ENCODE measurements around the gene ATG9A. TPM values are rescaled to one million over a fixed set of nuclear protein-coding genes. Genes with fewer than 3 reads are reported as not detected.

Gene ATG9A
- total and polyA plus RNA-seq, 9 donors = 22.6 to 46.3 (median 32.6) TPM

DNA sequence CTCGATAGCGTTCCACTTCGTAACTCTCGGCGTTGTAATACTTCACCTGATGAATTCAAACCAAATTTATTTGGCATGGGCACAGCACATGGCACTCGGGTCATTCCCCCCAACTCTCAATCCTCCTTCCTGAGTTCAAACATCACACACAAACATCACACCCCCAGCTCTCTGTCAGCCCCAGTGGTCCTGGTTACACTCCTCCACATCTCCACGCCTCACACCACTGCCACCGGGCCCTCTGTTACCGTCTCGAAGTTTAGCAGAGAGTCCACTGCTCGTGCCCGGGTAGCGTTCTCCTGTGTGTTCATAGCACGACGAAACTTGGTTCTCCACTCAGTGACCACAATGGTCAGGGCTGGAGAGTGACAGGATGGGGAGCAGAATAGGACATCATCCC is 15.3 kb downstream of the ATG9A start:
- intact Hi-C loops (cut with DNase I) = no loop called here
- Histone ChIP-seq H3K27me3 (no peaks in the 10 kb centered on the region), H3K9me3 (no peaks in the 10 kb centered on the region), H3K36me3 (no peaks in the 10 kb centered on the region), H3K4me3 (no peak overlapping the region), H3K27ac (no peak overlapping the region), H3K4me1 (ENCODE audit: insufficient read depth) (no peaks in the 10 kb centered on the region)
- no peak for DNase-seq
- TF ChIP-seq, protein P1, sequence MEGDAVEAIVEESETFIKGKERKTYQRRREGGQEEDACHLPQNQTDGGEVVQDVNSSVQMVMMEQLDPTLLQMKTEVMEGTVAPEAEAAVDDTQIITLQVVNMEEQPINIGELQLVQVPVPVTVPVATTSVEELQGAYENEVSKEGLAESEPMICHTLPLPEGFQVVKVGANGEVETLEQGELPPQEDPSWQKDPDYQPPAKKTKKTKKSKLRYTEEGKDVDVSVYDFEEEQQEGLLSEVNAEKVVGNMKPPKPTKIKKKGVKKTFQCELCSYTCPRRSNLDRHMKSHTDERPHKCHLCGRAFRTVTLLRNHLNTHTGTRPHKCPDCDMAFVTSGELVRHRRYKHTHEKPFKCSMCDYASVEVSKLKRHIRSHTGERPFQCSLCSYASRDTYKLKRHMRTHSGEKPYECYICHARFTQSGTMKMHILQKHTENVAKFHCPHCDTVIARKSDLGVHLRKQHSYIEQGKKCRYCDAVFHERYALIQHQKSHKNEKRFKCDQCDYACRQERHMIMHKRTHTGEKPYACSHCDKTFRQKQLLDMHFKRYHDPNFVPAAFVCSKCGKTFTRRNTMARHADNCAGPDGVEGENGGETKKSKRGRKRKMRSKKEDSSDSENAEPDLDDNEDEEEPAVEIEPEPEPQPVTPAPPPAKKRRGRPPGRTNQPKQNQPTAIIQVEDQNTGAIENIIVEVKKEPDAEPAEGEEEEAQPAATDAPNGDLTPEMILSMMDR (IDR thresholded peaks at IDR 0.05) = no peak
- TF ChIP-seq POLR2A (IDR thresholded peaks at IDR 0.05) (no peak), EP300 (IDR thresholded peaks at IDR 0.05) (no peak)
- WGBS, 3 donors = 92 to 94% (median 93%) methylated on average over 15 of the region's 15 CpGs

DNA sequence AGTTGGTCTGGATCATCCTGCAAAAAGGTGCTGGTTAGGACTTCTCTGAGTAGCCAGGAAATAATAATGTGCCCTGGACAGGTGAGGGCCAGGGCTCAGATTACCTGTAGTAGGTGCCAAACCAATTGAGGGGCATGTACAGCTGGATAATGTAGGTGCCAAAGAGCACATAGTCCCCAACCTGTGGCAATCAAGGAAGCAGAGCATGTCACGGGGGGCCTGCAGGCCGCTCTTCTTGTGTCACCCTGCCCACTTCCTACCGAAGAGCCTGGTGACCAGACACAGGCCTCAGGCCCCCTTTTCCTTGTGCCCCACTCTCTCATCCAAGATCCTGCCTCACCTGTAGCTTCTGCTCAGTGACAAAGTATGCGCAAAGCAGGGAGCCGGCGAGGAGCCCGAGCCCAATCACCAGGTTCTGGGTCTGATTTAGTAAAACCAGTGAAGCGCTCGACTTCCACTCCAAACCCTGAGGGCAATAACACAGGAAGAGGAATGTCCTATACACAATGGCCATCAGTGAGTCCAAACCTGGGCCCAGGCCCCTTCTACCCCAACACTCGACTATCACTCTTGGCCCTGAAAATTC is 15.9 kb downstream of the ATG9A start:
- H3K36me3 ChIP-seq = no peaks in the 10 kb centered on the region
- no peaks in the 10 kb centered on the region for H3K27me3 ChIP-seq
- H3K27ac ChIP-seq = no peak overlapping the region
- H3K9me3 ChIP-seq = no peaks in the 10 kb centered on the region
- DNase-seq = peak in 1 of 5 donors; percentile 15
- no peaks in the 10 kb centered on the region for H3K4me1 ChIP-seq (ENCODE audit: insufficient read depth)
- 91 to 95% (median 94%) methylated on average over 10 of the region's 10 CpGs for WGBS, 3 donors
- TF ChIP-seq EP300 (IDR thresholded peaks at IDR 0.05) = no peak
- TF ChIP-seq, protein P1 (IDR thresholded peaks at IDR 0.05) = no peak
- no peak for TF ChIP-seq POLR2A (IDR thresholded peaks at IDR 0.05)
- intact Hi-C loops (cut with DNase I) = no loop called here
- no peak overlapping the region for H3K4me3 ChIP-seq

DNA sequence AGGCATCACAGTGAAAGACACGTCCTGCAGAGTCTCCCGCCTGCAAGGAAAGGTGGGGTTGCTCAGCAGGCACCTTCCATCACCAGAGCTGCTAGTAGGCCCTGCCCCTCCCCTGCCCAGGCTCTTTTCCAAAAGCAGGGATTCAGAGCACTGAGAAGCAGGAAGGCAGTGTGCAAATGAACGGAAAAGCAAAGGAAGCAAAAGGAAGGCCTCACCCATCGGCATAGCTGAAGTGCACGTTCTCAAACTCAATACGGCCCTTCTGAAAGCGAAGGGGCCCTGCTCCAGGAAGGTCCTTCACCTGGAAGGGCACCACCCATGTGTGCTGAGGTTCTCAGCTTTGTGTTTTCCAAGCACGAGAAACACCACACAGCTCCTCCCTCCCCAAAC is 16.4 kb downstream of the ATG9A start:
- H3K4me1 ChIP-seq (ENCODE audit: insufficient read depth) = peaks cover 1% of the 10 kb centered on the region
- no peak overlapping the region for H3K27ac ChIP-seq
- WGBS, 3 donors = 85 to 89% (median 85%) methylated on average over 8 of the region's 8 CpGs
- no peaks in the 10 kb centered on the region for H3K9me3 ChIP-seq
- H3K27me3 ChIP-seq = no peaks in the 10 kb centered on the region
- intact Hi-C loops (cut with DNase I) = no loop called here
- DNase-seq = peak in 1 of 5 donors; percentile 7
- H3K4me3 ChIP-seq = no peak overlapping the region
- TF ChIP-seq, protein P1 (IDR thresholded peaks at IDR 0.05) = no peak
- no peak for TF ChIP-seq EP300 (IDR thresholded peaks at IDR 0.05)
- no peak for TF ChIP-seq POLR2A (IDR thresholded peaks at IDR 0.05)
- no peaks in the 10 kb centered on the region for H3K36me3 ChIP-seq

DNA sequence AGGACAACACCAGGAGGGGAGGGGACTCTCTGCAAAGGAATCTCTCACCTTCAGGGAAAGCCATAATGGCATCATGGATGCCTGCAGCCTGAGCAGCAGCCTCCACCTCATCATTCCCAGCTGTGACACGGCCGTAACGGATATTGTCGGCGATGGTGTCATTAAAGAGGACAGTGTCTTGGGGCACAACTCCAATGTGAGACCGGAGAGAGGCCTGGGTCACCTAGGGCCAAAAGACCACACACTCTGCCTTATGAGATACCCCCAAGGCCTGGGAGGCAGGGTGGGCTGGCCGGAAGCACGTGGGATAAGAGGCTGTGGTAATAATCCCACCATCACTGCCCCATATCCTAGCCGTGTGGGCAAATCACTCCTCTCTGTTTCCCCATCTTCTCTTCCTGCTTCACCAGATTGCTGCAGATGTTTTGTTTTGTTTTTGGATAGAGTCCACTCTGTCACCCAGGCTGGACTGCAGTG is 18.5 kb downstream of the ATG9A start:
- Histone ChIP-seq H3K27ac (no peak overlapping the region), H3K9me3 (no peaks in the 10 kb centered on the region), H3K27me3 (no peaks in the 10 kb centered on the region), H3K36me3 (no peaks in the 10 kb centered on the region), H3K4me3 (no peak overlapping the region), H3K4me1 (ENCODE audit: insufficient read depth) (peaks cover 4% of the 10 kb centered on the region)
- DNase-seq = peak in 1 of 5 donors; percentile 14
- intact Hi-C loops (cut with DNase I) = no loop called here
- 79 to 86% (median 86%) methylated on average over 9 of the region's 9 CpGs for WGBS, 3 donors
- no peak for TF ChIP-seq POLR2A (IDR thresholded peaks at IDR 0.05)

DNA sequence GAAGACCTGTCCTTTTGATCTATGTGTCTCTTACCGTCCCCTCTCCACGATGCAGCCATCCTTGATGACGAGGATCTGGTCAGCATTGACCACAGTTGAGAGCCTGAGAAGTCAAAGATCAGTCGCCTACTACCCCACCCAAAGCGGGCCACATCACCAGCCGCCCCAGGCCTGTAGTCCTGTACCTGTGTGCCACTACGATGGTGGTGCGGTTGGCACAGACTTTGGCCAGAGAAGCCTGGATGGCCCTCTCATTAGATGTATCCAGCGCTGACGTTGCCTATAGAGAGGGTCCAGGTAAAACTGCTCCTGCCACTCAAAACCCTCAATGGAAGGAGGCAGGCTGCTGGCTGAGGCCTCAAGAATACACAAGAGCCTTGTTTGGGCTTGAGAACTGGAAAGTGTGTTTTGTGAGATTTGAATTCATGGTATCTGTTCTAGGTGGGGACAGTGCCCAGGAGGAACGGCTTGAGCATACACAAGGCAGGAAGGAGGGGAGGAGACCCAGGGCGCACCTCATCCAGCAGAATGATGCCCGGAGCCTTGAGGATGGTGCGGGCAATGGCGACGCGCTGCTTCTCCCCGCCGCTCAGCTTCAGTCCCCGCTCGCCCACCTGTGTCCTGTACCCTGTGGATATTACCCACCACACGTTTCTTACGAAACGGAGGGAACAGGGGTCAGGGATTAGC is 19.1 kb downstream of the ATG9A start:
- TF ChIP-seq POLR2A (IDR thresholded peaks at IDR 0.05) (no peak), EP300 (IDR thresholded peaks at IDR 0.05) (no peak)
- TF ChIP-seq, protein P1 (IDR thresholded peaks at IDR 0.05) = no peak
- H3K36me3 ChIP-seq = no peaks in the 10 kb centered on the region
- peak in 1 of 5 donors; percentile 21 for DNase-seq
- peaks cover 4% of the 10 kb centered on the region for H3K4me1 ChIP-seq (ENCODE audit: insufficient read depth)
- no peaks in the 10 kb centered on the region for H3K9me3 ChIP-seq
- intact Hi-C loops (cut with DNase I) = no loop called here
- H3K4me3 ChIP-seq = no peak overlapping the region
- H3K27me3 ChIP-seq = no peaks in the 10 kb centered on the region
- 88 to 91% (median 89%) methylated on average over 24 of the region's 24 CpGs for WGBS, 3 donors
- H3K27ac ChIP-seq = no peak overlapping the region
